ENCODE measurements around the gene PLEKHH3. TPM values are rescaled to one million over a fixed set of nuclear protein-coding genes. Genes with fewer than 3 reads are reported as not detected.
"Not testable (repeated sequence)": the region's sequence is repeated elsewhere in the genome, so short reads cannot be mapped to it uniquely, and the experiment has no call there.

The PLEKHH3 gene
- total and polyA plus RNA-seq, 9 donors, result 27.2 to 57.5 (median 42.4) TPM

GRCh38 chr17:42639525-42640113, 37.2 kb downstream of the PLEKHH3 start:
- Histone ChIP-seq H3K4me1 (ENCODE audit: control insufficient read depth, insufficient read depth, low read length) (no peaks in the 10 kb centered on the region), H3K27ac (ENCODE audit: low read length) (no peak overlapping the region)
- WGBS (ENCODE audit: insufficient coverage), result 60% methylated on average over 3 of the region's 7 CpGs

GRCh38 chr17:42632949-42633444, 43.8 kb downstream of the PLEKHH3 start:
- Histone ChIP-seq H3K36me3 (ENCODE audit: control insufficient read depth, insufficient read depth, low read length) (no peaks in the 10 kb centered on the region), H3K27me3 (ENCODE audit: control insufficient read depth, insufficient read depth, low read length) (peaks cover 2% of the 10 kb centered on the region), H3K4me1 (ENCODE audit: control insufficient read depth, insufficient read depth, low read length) (no peaks in the 10 kb centered on the region), H3K27ac (ENCODE audit: low read length) (no peak overlapping the region), H3K4me3 (ENCODE audit: low read length) (no peak overlapping the region), H3K9me3 (replicated peaks; ENCODE audit: control insufficient read depth, low read depth, low read length) (no peaks in the 10 kb centered on the region)
- DNase-seq, result no peak
- WGBS (ENCODE audit: insufficient coverage), result 64% methylated on average over 6 of the region's 9 CpGs

More at GRCh38 chr17:42639525-42640113, 37.2 kb downstream of the PLEKHH3 start:
- Histone ChIP-seq H3K36me3 (ENCODE audit: control insufficient read depth, insufficient read depth, low read length) (no peaks in the 10 kb centered on the region), H3K9me3 (replicated peaks; ENCODE audit: control insufficient read depth, low read depth, low read length) (no peaks in the 10 kb centered on the region), H3K27me3 (ENCODE audit: control insufficient read depth, insufficient read depth, low read length) (peaks cover 2% of the 10 kb centered on the region), H3K4me3 (ENCODE audit: low read length) (no peak overlapping the region)
- no peak for DNase-seq

- Histone ChIP-seq H3K27me3 (ENCODE audit: control insufficient read depth, insufficient read depth, low read length) (no peaks in the 10 kb centered on the region), H3K36me3 (ENCODE audit: control insufficient read depth, insufficient read depth, low read length) (no peaks in the 10 kb centered on the region), H3K4me3 (ENCODE audit: low read length) (no peak overlapping the region), H3K9me3 (replicated peaks; ENCODE audit: control insufficient read depth, low read depth, low read length) (no peaks in the 10 kb centered on the region), H3K27ac (ENCODE audit: low read length) (no peak overlapping the region), H3K4me1 (ENCODE audit: control insufficient read depth, insufficient read depth, low read length) (no peaks in the 10 kb centered on the region)
- no peak for DNase-seq
- WGBS (ENCODE audit: insufficient coverage), result 100% methylated on average over 2 of the region's 3 CpGs
Observed at GRCh38 chr17:42629411-42630009, 47.3 kb downstream of the PLEKHH3 start.

GRCh38 chr17:42627032-42627764, 49.6 kb downstream of the PLEKHH3 start:
- H3K4me3 ChIP-seq (ENCODE audit: low read length); DNase-seq; H3K4me1 ChIP-seq (ENCODE audit: control insufficient read depth, insufficient read depth, low read length); H3K27ac ChIP-seq (ENCODE audit: low read length); H3K9me3 ChIP-seq (replicated peaks; ENCODE audit: control insufficient read depth, low read depth, low read length); H3K27me3 ChIP-seq (ENCODE audit: control insufficient read depth, insufficient read depth, low read length); H3K36me3 ChIP-seq (ENCODE audit: control insufficient read depth, insufficient read depth, low read length): not testable (repeated sequence)
- WGBS (ENCODE audit: insufficient coverage), result no CpG with 5 or more reads among the region's 6 CpGs

GRCh38 chr17:42623732-42624596, 52.8 kb downstream of the PLEKHH3 start:
- peaks cover 2% of the 10 kb centered on the region for H3K4me1 ChIP-seq (ENCODE audit: control insufficient read depth, insufficient read depth, low read length)
- DNase-seq, result no peak
- H3K27ac ChIP-seq (ENCODE audit: low read length), result no peak overlapping the region

GRCh38 chr17:42623271-42623670, 53.5 kb downstream of the PLEKHH3 start:
- no peaks in the 10 kb centered on the region for H3K36me3 ChIP-seq (ENCODE audit: control insufficient read depth, insufficient read depth, low read length)
- H3K27me3 ChIP-seq (ENCODE audit: control insufficient read depth, insufficient read depth, low read length), result no peaks in the 10 kb centered on the region
- H3K4me3 ChIP-seq (ENCODE audit: low read length), result no peak overlapping the region
- WGBS (ENCODE audit: insufficient coverage), result no CpG with 5 or more reads among the region's 2 CpGs
- DNase-seq, result no peak
- no peaks in the 10 kb centered on the region for H3K9me3 ChIP-seq (replicated peaks; ENCODE audit: control insufficient read depth, low read depth, low read length)
- peaks cover 9% of the 10 kb centered on the region for H3K4me1 ChIP-seq (ENCODE audit: control insufficient read depth, insufficient read depth, low read length)
- no peak overlapping the region for H3K27ac ChIP-seq (ENCODE audit: low read length)

More at GRCh38 chr17:42623732-42624596, 52.8 kb downstream of the PLEKHH3 start:
- no peaks in the 10 kb centered on the region for H3K9me3 ChIP-seq (replicated peaks; ENCODE audit: control insufficient read depth, low read depth, low read length)
- H3K27me3 ChIP-seq (ENCODE audit: control insufficient read depth, insufficient read depth, low read length), result no peaks in the 10 kb centered on the region
- no peak overlapping the region for H3K4me3 ChIP-seq (ENCODE audit: low read length)
- H3K36me3 ChIP-seq (ENCODE audit: control insufficient read depth, insufficient read depth, low read length), result no peaks in the 10 kb centered on the region
- WGBS (ENCODE audit: insufficient coverage), result 77% methylated on average over 7 of the region's 7 CpGs

- DNase-seq; H3K27me3 ChIP-seq (ENCODE audit: control insufficient read depth, insufficient read depth, low read length); H3K4me3 ChIP-seq (ENCODE audit: low read length); H3K36me3 ChIP-seq (ENCODE audit: control insufficient read depth, insufficient read depth, low read length); H3K27ac ChIP-seq (ENCODE audit: low read length); H3K9me3 ChIP-seq (replicated peaks; ENCODE audit: control insufficient read depth, low read depth, low read length): not testable (repeated sequence)
- WGBS (ENCODE audit: insufficient coverage), result 90% methylated on average over 3 of the region's 3 CpGs
- H3K4me1 ChIP-seq (ENCODE audit: control insufficient read depth, insufficient read depth, low read length), result peaks cover 20% of the 10 kb centered on the region
Observed at GRCh38 chr17:42621987-42622386, 54.8 kb downstream of the PLEKHH3 start.

- Histone ChIP-seq H3K36me3 (ENCODE audit: control insufficient read depth, insufficient read depth, low read length) (peaks cover 25% of the 10 kb centered on the region), H3K9me3 (replicated peaks; ENCODE audit: control insufficient read depth, low read depth, low read length) (no peaks in the 10 kb centered on the region), H3K27ac (ENCODE audit: low read length) (peak overlapping the region; percentile 85), H3K4me3 (ENCODE audit: low read length) (no peak overlapping the region), H3K4me1 (ENCODE audit: control insufficient read depth, insufficient read depth, low read length) (peaks cover 20% of the 10 kb centered on the region), H3K27me3 (ENCODE audit: control insufficient read depth, insufficient read depth, low read length) (no peaks in the 10 kb centered on the region)
- 44% methylated on average over 6 of the region's 9 CpGs for WGBS (ENCODE audit: insufficient coverage)
- DNase-seq, result peak; percentile 82
Observed at GRCh38 chr17:42618442-42619150, 58.2 kb downstream of the PLEKHH3 start.

GRCh38 chr17:42617956-42618431, 58.8 kb downstream of the PLEKHH3 start:
- Histone ChIP-seq H3K4me1 (ENCODE audit: control insufficient read depth, insufficient read depth, low read length) (peaks cover 20% of the 10 kb centered on the region), H3K36me3 (ENCODE audit: control insufficient read depth, insufficient read depth, low read length) (peaks cover 31% of the 10 kb centered on the region), H3K27ac (ENCODE audit: low read length) (peak overlapping the region; percentile 85), H3K9me3 (replicated peaks; ENCODE audit: control insufficient read depth, low read depth, low read length) (no peaks in the 10 kb centered on the region), H3K27me3 (ENCODE audit: control insufficient read depth, insufficient read depth, low read length) (no peaks in the 10 kb centered on the region), H3K4me3 (ENCODE audit: low read length) (no peak overlapping the region)
- WGBS (ENCODE audit: insufficient coverage), result 41% methylated on average over 2 of the region's 4 CpGs
- peak; percentile 20 for DNase-seq

Measured in muscle of leg (tissue), 11 donors.